HL-60 (cell line): Measurements from ENCODE around the gene HECW1.

Experiments used
- DNase-seq, 2 experiments: peaks; one replicate each; pipeline ENCODE4 v3.0.0-alpha.2; 2010 to 2020; ENCODE audit warnings: low read depth in 1 of 2, low spot score in 1 of 2
- H3K27ac ChIP-seq: fragments of 250-450 bp; sonication (Bioruptor Pico); replicated peaks from 2 replicates; pipeline ENCODE4 v1.5.1; 2020; ENCODE audit warnings: mild to moderate bottlenecking, moderate library complexity
- H3K27me3 ChIP-seq: fragments of 250-450 bp; sonication (Bioruptor Pico); 2 replicates; pipeline ENCODE4 v1.5.1; 2021; ENCODE audit warnings: mild to moderate bottlenecking, moderate library complexity; ENCODE audit not compliant: insufficient read depth, poor library complexity, severe bottlenecking
- H3K4me3 ChIP-seq: replicated peaks from 2 replicates; pipeline ENCODE4 v1.5.1; 2011; ENCODE audit warnings: mild to moderate bottlenecking, control low read depth, low read length; ENCODE audit not compliant: insufficient read depth
- CTCF ChIP-seq: IDR thresholded peaks from one replicate; pipeline ENCODE4 v1.5.1; 2011; ENCODE audit warnings: low read length, control low read depth, inconsistent platforms; ENCODE audit not compliant: insufficient read depth
- GABPA ChIP-seq: IDR thresholded peaks from 2 replicates; pipeline ENCODE4 v1.6.1; 2012; ENCODE audit warnings: low read depth
- POLR2AphosphoS5 ChIP-seq: IDR thresholded peaks from 2 replicates; pipeline ENCODE4 v1.6.1; 2012; ENCODE audit warnings: low read depth
- SPI1 ChIP-seq: IDR thresholded peaks from 2 replicates; pipeline ENCODE4 v1.6.1; 2012; ENCODE audit warnings: low read depth, mild to moderate bottlenecking, borderline replicate concordance
- TF ChIP-seq, protein P1 (sequence below): IDR thresholded peaks from 2 replicates; pipeline ENCODE4 v1.6.1; 2012; ENCODE audit warnings: low read depth; ENCODE audit not compliant: insufficient replicate concordance

The HECW1 gene

DNA sequence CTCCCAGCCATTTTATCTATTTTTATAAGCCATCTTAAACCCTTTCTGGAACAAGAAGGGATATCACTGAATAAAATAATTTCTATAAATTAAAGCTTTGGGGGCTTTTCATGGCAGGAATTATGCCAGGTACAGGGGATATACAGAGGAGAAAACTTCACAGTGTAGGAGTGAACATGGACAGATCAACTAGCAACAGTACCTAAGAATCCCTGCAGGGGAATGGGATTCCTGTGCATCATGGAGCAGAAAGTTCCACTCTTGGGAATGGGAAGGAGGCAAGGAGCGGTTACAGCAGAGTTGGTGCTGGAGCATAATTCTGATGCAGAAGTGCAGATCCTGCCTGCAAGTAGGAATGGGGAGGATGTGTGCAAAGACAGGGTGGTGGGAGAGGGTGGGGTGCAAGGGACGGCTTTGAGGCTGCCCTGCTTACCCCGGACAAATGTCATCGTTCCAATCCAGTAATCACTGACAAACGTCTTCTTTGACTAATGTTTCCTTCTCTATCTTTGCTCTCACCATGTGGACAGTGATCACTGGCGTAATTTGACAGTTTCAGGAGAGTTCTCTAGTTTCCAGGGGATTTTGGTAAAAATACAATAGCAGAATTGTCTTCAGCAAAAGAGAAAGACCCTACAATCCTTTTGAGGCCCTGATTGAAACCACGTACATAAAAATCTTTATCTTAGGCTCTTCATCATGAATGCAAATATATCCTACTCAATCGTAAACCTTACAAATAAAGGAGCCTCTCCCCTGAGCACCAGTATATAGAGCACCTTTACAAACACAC is 196.7 kb downstream of the HECW1 start:
- Histone ChIP-seq H3K27ac (no peak overlapping the region), H3K27me3 (no peaks in the 10 kb centered on the region), H3K4me3 (no peak overlapping the region)
- DNase-seq = no peak
- TF ChIP-seq CTCF (no peak), GABPA (no peak), POLR2AphosphoS5 (no peak), SPI1 (no peak)
- TF ChIP-seq, protein P1, sequence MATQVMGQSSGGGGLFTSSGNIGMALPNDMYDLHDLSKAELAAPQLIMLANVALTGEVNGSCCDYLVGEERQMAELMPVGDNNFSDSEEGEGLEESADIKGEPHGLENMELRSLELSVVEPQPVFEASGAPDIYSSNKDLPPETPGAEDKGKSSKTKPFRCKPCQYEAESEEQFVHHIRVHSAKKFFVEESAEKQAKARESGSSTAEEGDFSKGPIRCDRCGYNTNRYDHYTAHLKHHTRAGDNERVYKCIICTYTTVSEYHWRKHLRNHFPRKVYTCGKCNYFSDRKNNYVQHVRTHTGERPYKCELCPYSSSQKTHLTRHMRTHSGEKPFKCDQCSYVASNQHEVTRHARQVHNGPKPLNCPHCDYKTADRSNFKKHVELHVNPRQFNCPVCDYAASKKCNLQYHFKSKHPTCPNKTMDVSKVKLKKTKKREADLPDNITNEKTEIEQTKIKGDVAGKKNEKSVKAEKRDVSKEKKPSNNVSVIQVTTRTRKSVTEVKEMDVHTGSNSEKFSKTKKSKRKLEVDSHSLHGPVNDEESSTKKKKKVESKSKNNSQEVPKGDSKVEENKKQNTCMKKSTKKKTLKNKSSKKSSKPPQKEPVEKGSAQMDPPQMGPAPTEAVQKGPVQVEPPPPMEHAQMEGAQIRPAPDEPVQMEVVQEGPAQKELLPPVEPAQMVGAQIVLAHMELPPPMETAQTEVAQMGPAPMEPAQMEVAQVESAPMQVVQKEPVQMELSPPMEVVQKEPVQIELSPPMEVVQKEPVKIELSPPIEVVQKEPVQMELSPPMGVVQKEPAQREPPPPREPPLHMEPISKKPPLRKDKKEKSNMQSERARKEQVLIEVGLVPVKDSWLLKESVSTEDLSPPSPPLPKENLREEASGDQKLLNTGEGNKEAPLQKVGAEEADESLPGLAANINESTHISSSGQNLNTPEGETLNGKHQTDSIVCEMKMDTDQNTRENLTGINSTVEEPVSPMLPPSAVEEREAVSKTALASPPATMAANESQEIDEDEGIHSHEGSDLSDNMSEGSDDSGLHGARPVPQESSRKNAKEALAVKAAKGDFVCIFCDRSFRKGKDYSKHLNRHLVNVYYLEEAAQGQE = no peak

- TF ChIP-seq, protein P1 = no peak
- TF ChIP-seq GABPA (no peak), POLR2AphosphoS5 (no peak), CTCF (no peak), SPI1 (no peak)
- Histone ChIP-seq H3K4me3 (no peak overlapping the region), H3K27ac (no peak overlapping the region), H3K27me3 (no peaks in the 10 kb centered on the region)
- DNase-seq = no peak
Observed at GRCh38 chr7:43309706-43310022, 197.2 kb downstream of the HECW1 start.

DNA sequence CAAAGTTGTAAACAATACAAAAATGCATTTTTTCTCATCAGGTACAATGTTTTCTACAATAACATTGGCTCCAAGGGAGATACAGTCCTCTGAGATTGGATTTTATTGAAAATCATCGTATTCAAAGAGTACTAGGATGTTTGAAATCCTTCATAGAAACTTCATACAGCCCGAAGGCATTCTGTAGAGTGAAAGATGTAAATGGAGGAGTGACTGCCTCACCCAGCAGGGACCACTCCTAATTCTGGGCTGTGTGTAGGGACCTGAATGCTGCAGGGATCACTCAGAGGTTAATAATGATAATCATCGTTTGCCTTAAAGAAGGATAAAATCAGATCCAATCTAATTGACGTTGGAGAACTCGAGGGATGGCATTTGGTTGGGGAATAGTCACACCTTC is 198.6 kb downstream of the HECW1 start:
- TF ChIP-seq, protein P1 = no peak
- no peak for TF ChIP-seq CTCF
- TF ChIP-seq GABPA = no peak
- TF ChIP-seq SPI1 = no peak
- TF ChIP-seq POLR2AphosphoS5 = no peak
- Histone ChIP-seq H3K27ac (no peak overlapping the region), H3K27me3 (no peaks in the 10 kb centered on the region), H3K4me3 (no peak overlapping the region)
- no peak for DNase-seq
